GM21528 (cell line): ENCODE data around the gene COX8A.
A peak's percentile ranks its signal among the peaks of the same experiment; 100 is the strongest.
"Not testable (repeated sequence)": the region's sequence is repeated elsewhere in the genome, so short reads cannot be mapped to it uniquely, and the experiment has no call there.

Experiments
- ATAC-seq: cut with Tn5 transposase; IDR thresholded peaks from one replicate; pipeline ENCODE4 v1.9.1; 2021; ENCODE audit warnings: mild to moderate bottlenecking, moderate library complexity; ENCODE audit not compliant: unreplicated experiment, low FRiP score

Gene COX8A

GRCh38 chr11:63966444-63966843 lies 8.0 kb upstream of the COX8A start:
- ATAC-seq = no peak

GRCh38 chr11:63969461-63969860 lies 5.0 kb upstream of the COX8A start:
- no peak for ATAC-seq

GRCh38 chr11:63970902-63971301 lies 3.5 kb upstream of the COX8A start:
- no peak for ATAC-seq

GRCh38 chr11:63973912-63974258 lies 535 bp upstream of the COX8A start:
- ATAC-seq = not testable (repeated sequence)

GRCh38 chr11:63978551-63979239 lies 4.3 kb downstream of the COX8A start:
- ATAC-seq = no peak

GRCh38 chr11:63979426-63979825 lies 5.0 kb downstream of the COX8A start:
- ATAC-seq = no peak

GRCh38 chr11:63985812-63986155 lies 11.4 kb downstream of the COX8A start:
- peak; percentile 41 for ATAC-seq

GRCh38 chr11:63986156-63986931 lies 11.9 kb downstream of the COX8A start, which contains the start of gene OTUB1:
Gene OTUB1 (plus strand): TSS chr11:63986438. CDS start chr11:63986457, 19 bp downstream.
- ATAC-seq = peak; percentile 80

GRCh38 chr11:63986932-63987513 lies 12.6 kb downstream of the COX8A start:
- ATAC-seq = no peak

- ATAC-seq = no peak
Measured at GRCh38 chr11:63991558-63991957, 17.1 kb downstream of the COX8A start.

GRCh38 chr11:63993100-63993499 lies 18.7 kb downstream of the COX8A start:
- ATAC-seq = no peak

- no peak for ATAC-seq
Measured at GRCh38 chr11:63993993-63994392, 19.6 kb downstream of the COX8A start.

- ATAC-seq = no peak
Measured at GRCh38 chr11:63996512-63996911, 22.1 kb downstream of the COX8A start.

GRCh38 chr11:63997104-63997700 lies 22.8 kb downstream of the COX8A start:
- ATAC-seq = no peak

- no peak for ATAC-seq
Measured at GRCh38 chr11:63997801-63998337, 23.4 kb downstream of the COX8A start.

GRCh38 chr11:63998558-63999348 lies 24.3 kb downstream of the COX8A start:
- ATAC-seq = no peak

GRCh38 chr11:63999349-64000025 lies 25.1 kb downstream of the COX8A start:
- no peak for ATAC-seq

GRCh38 chr11:64000026-64000739 lies 25.8 kb downstream of the COX8A start:
- no peak for ATAC-seq
